NCI-H146 treated with DMSO at 0.1 percent for 48 hours (cell line): ENCODE data around the gene FAM107B.
"Not testable (repeated sequence)": the region's sequence is repeated elsewhere in the genome, so short reads cannot be mapped to it uniquely, and the experiment has no call there.

Experiments used
- DNase-seq: peaks from one replicate; lab custom pipeline; 2025; ENCODE audit not compliant: unreplicated experiment; lab: John Stamatoyannopoulos, UW

Gene FAM107B

GRCh38 chr10:14774797-14775196 lies at the start of gene FAM107B:
Gene FAM107B, minus strand, starts transcription at chr10:14774897. Its CDS starts 234 bp downstream, at chr10:14774663.
- no peak for DNase-seq

- DNase-seq: no peak
These were observed 49.3 kb upstream of the FAM107B start for GRCh38 chr10:14823966-14824365.

DNA sequence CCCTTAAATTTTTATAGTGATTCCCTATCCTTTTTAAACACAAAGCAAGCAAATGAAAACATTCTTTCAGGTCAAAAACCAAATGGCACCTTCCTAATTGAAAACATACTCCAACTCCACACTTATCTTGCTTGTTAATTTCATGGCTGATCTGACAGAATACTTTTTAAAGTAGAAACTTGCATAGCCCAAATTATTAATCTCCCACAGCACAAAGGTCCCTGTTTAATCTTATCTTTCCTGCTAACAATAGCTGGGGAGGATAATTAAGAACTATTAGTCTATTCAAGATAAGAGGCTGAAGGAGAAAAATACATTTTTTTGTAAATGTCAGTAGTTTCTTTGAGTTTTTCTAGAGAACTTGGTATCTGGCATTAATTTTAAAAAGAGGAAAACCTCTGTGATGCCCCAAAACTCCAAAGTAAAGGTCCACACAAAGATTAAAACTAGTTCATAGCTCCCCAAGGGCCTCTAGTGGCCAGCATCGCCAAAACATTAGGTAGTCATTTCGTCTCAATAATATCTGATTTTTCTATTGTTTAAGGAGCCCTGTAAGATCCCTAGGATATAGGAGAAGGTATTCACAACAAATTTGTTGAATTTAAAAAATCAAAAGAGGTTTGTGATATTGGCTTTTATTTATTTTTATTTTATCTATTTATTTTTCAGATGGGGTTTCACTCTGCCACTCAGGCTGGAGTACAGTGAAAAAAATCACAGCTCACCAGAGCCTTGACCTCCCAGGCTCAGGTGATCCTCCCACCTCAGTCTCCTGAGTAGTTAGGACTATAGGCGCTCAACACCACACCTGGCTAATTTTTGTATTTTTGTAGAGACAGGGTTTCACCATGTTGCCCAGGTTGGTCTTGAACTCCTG lies 48.4 kb upstream of the FAM107B start:
- peak; percentile 59 for DNase-seq

GRCh38 chr10:14821635-14822375 lies 47.1 kb upstream of the FAM107B start:
- DNase-seq: no peak

DNA sequence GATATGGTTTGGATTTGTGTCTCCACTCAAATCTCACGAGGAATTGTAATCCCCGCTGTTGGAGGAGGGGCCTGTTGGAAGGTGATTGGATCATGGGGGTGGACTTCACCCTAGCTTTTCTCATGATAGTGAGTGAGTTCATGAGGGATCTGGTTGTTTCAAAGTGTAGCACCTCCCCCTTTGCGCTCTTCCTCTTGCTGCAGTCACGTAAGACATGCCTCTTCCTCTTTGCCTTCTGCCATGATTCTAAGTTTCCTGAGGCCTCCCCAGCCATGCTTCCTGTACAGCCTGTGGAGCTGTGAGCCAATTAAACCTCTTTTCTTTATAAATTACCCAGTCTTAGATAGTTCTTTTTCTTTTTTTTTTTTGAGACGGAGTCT lies 46.1 kb upstream of the FAM107B start:
- no peak for DNase-seq

GRCh38 chr10:14820010-14820774 lies 45.5 kb upstream of the FAM107B start:
- DNase-seq: no peak

DNA sequence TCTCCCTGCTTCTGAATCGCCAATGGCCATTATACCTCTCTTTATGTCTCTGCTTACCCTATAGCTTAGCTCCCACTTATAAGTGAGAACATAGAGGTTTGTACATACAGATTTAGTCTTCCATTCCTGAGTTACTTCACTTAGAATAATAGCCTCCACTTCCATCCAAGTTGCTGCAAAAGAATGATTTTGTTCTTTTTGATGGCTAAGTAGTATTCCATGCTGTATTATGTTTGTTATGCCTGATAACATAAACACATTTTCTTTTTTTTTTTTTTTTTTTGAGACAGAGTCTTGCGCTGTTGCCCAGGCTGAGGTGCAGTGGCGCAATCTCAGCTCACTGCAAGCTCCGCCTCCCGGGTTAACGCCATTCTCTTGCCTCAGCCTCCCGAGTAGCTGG lies 42.0 kb upstream of the FAM107B start:
- DNase-seq: not testable (repeated sequence)

GRCh38 chr10:14815681-14816080 lies 41.0 kb upstream of the FAM107B start:
- no peak for DNase-seq

GRCh38 chr10:14812271-14812670 lies 37.6 kb upstream of the FAM107B start:
- DNase-seq: no peak

DNA sequence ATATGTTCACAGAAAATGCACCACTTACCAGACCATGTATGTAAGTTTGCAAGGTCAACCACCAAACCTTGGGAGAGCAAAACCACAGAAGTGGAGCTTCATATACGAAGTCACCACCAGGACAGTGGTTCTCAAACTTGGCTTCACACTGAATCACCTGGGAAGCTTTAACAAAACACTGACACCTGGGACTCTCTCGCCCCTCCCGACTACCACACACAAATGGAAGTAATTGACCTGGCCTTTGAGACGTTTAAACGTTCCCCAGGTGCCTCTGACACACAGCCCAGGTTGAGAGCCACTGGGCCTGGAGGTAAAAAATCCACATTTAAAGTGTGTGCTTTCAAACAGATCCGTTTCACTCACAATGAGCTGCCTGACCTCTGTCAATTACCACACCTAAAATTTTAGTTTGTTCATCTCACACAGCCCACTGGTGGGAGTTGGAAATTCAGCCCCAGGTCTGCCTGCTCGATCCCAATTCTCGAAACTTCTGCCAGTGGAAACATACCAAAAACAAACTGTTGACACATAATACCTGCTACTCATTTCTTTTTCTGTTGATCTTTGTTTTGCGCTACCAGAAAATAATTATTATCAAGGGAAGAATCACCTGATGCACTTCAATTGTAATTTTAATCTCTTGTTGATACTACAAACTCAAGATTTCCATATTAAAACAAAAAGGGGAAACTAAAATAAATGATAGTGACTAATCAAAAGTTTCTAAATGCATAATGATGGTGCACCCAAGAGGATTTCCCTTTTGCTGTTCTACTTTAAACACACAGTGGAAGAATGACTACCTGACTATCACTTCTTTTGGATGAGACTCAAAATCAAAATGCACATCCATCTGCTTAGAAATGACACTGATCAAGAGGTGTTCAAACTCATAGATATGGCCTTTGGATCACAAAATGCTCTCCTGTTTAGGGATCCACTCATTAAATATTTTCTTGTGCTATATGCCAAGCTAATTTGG lies 36.6 kb upstream of the FAM107B start:
- DNase-seq: peak; percentile 72

GRCh38 chr10:14806318-14806717 lies 31.6 kb upstream of the FAM107B start:
- no peak for DNase-seq

DNA sequence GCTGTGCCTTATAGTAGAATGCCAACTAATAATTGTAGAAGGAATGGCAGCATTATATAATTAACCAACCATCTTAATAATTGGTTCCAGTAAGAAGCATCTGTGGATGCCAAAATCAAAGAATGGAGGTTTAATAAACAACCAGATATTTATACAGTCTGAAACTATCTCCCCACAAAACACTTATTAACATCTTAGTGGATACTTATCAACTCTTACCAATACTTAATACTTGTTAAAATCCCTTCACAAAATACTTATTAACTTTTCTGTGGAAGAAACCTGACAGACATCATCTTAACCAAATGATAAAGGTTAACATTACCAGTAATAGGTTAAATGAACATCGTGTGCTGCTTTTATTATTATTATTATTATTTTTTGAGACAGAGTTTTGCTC lies 29.1 kb upstream of the FAM107B start:
- no peak for DNase-seq

DNA sequence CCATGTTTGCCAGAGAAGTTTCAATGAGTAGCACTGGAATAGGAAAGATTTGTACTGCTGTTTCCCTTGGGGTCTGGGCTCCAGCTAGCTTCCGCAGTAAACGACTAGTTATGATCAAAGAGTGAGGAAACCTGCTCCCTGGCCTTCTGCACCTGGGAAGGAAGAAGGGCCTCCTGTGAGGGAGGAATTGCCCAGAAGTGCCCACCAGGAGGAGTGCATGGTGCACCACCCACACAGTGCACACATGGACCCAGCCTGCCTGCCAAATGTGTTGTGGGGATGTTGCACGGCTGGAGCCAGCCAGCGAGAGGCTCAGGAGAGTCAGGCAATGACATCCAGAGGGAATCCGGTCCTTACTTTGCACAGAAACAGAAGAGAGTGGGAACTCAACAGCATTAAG lies 27.0 kb upstream of the FAM107B start:
- no peak for DNase-seq

- DNase-seq: no peak
These were observed 25.7 kb upstream of the FAM107B start for GRCh38 chr10:14800397-14800796.

DNA sequence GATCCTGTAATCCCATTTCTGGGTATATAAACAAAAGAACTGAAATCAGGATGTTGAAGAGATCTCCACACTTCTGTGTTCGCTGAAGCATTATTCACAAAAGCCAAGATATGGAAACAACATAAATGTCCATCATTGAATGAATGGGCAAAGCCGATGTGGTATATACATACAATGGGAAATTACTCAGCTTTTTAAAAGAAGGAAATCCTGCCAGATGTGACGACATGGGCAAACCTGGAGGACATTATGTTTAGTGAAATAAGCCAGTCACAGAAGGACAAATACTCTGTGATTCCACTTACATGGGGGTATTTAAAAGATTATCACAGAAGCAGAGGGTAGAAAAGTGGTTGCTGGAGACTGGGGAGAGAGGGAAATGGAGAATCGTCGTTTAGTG lies 23.9 kb upstream of the FAM107B start:
- DNase-seq: no peak

DNA sequence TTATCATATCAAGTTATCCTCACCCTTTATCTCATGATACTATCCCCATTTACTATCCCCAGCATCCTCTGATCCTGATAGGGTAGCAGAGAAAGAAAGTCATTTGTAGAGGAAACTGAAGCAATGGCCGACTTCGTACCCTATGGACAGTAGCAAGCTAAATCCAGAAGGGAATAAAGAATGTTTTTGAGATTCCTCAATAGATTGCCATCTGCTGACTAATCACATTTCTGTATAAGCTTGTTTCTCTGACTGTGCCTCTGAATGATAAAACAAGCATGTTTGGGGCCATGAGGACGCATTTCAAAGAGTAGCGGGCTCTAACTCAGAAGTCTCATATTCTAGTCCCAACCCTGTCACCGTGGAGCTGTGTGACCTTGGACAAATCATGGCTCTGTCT lies 13.2 kb upstream of the FAM107B start:
- DNase-seq: no peak

DNA sequence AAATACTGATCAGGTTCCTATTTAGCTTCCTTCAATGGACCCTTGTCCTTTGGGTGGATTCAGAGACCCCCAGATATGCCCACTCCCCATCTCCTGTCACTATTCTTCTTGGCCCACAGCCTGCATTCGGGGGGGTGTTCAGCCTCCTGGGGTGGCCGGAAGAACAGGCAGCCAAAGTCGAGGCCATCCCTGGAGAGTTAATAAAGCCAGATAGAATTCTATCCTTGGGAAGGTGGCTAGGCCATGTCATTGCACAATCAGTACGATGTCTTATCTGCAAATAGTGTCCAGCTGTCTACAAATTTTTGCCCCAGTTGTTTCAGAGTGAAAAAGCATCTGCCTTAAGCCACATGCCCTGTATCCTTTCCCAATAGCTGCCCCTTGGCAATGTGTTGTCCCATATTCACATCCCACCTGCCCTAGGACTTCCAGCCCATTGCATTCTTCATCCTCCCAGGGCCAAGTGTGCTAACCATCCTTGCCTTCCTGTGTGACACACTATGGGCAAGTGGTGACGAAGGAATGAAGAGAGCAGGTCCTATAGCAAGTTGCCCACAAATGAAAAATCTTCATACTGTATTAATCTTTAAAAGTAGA lies 9.9 kb upstream of the FAM107B start:
- DNase-seq: no peak

GRCh38 chr10:14782691-14783363 lies 8.1 kb upstream of the FAM107B start:
- DNase-seq: no peak

- DNase-seq: no peak
These were observed 7.1 kb upstream of the FAM107B start for GRCh38 chr10:14781763-14782162.
